Stimulated activated CD4-positive, alpha-beta T cell treated with anti-CD3 and anti-CD28 coated beads, Interleukin-4, amount 100 ng/mL, for 24 hours (primary cell): ENCODE data around the gene TREM2.
A peak's percentile ranks its signal among the peaks of the same experiment; 100 is the strongest.

Experiments used
- DNase-seq: peaks from one replicate; pipeline ENCODE4 v3.0.0-alpha.2; 2020

TREM2 gene

DNA sequence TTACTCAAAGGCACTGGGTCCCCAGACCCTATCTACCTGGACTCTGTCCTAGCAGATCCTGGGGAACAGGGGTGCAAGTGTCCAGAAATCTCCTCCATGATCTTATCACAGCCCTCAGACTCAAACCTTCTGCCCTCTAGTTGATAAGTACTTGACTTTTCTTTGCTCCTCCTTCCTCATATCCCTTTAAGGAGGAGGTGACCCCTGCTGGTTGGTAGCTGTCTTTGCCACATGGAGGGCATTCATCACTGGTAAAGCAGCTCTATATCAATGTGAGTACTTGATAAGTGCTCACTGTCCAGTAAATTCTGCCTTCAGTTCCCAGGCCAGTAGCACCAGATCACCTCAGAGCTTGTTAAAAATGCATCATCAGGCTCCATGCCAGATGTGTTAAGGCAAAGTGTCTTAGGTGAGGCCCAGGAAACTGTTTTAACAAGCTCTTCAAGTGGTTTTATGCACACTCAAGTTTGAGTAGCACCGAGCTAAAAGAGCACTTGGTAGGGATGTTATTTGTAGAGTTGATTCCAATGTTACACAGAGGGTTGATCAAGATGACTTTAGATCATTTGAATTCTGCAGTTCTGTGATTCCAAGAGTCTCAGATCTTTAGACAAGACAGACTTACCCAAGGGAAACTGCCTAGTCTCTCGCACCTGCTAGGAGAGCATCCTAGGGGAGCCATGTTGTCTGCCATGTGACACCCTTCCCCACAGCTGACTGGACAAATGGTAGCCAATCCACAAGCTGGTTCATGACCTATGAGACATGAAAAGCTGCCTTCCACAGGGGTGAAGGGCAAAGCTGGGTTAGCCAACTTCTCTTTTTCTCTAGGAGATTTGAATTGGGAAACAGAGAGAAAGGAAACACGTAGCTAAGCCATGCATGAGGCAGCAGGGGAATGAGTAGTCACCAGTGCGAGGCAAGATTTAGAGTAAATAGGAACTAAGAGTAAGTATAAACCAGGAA is 19.4 kb upstream of the TREM2 start:
- peak; percentile 51 for DNase-seq

DNA sequence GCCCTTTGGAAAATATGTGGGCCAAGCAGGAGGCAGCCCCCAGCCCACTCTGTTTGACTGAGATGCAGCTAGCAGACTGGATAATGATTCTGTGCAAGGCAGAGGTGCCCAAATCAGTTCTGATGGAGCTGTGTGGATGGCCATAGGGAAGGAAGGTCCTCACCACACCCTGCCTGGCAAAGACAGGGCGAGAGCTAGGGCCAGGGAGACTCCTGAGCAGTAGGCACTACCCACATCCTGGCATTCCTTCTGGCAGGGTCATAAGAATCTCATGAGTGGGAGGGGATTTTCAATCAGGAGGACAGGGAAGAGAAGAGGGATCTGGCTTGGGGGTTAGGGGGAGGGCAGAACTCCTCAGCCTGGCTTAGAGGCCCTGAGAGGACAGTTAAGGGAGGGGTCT is 18.6 kb upstream of the TREM2 start:
- no peak for DNase-seq

DNA sequence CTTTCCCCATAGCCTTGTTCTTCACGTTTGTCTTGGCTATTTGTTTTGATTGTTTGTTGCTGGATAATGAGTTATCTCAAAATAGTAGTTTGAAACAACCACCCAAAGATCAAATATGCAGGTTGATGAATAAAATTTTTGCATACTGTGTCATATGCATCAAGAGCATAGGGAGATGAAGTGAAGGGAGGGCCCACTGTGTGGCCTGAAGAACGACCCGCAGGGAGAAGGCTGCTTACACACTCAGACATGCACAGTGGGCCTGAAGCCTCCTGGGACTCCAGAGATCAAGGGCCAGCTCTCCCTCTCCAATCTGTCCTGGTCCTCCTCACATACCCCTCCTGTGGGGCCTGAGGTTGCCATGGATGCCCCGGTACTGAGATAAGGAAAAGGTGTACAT is 16.2 kb upstream of the TREM2 start:
- DNase-seq: no peak

DNA sequence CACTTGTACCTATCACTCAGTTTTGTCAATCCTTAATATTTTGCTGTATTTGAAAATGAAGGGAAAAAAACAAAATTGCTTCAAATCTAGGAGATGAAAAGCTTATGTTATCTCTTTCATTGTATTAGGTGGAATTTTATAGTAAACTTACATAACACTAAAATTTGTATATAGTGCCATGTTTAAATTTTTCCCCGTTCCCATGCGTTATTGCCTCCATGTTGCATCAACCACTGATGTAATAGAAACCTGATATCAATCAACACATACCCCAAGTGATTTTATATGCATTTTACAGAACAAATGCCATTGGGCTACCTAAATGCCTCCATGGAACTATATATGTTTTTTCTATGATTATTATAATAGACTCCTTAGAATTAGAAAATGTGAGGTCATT is 14.8 kb upstream of the TREM2 start:
- no peak for DNase-seq

DNA sequence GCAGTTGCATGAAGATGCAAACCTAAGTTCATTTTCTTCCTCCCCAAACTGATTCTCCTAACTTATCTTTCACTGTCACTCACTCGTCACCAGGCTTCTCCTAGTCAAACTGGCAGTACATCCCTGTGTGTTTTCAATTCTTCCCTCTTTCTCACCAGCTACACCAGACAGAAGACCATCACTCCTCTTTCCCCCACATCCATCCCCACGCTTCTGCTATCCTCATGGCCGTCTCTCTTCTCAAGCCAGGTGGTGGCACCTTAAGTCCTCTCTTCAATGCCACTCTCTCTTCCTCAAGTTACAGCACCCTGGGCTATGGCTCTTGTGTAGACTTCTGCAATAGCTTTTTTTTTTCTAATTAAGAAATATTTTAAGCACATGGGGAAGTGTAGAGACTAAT is 14.4 kb upstream of the TREM2 start:
- DNase-seq: no peak

DNA sequence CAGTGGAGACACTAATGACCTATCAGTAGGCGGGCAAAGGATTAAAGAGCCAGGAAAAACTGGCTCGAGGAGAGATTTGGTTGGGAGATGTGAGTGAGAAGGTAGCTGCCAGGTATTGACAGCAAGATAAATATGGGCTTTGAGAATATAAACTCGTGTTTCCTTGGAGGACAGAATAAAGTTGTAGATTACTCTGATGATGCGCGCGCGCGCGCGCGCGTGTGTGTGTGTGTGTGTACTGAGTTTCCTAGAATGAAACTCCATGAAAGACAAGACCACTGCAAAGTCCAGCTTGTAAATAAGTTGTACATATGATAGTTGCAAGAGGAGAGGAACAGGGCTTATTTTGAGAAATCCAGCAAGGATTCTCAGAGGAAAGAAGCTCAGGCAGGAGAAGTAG is 13.3 kb upstream of the TREM2 start:
- no peak for DNase-seq

DNA sequence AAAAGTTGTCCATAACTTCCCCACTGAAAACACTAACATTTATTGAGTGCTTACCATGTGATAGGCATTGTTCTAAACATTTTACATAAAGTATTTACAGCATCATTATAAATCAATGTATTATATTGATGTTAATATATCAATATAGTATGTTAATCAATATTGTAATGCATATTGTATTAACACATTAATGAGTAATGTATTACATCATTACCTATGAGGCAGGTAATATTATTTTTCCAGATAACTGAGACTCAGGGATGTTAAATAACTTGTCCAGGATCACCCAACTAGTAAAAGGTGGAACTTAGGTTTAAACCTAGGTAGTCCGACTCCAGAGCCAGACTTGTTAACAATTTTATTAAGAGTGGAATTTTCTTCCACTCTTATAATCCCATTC is 12.2 kb upstream of the TREM2 start:
- no peak for DNase-seq

DNA sequence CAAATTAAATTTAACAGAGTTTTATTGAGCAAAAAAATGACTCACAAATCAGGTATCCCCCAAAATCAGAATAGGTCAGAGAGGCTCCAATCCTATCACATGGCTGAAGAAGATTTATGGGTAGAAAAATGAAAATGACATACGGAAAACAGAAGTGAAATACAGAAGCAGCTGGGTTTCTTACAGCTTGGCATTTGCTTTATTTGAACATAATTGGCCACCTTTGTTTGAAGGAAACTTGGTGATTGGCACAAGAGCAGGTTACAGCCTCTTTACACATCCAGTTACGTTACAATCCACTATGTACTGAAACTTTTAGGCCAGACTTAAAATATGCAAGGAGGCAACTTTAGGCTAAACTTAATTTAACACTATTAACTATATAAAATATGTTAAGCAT is 11.7 kb upstream of the TREM2 start:
- no peak for DNase-seq

DNA sequence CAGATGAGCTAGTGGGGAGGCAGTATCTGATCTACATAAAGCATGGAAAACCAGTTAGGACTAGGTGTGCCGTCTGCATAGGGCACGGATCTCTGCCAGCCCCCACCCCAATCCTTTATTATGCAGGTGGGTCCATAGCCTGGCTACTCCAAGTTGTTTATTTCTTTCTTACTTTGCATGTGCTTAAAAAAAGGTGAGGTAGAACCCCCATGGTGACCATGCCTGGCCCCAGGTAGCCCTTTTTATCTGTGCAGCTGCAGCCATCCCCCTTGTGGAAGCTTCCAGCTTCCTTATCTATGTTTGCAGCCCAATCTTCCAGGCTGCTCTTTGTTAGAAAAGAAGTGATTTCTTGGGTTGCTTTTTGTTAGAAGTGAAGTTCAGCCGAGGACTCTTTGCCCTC is 9.0 kb upstream of the TREM2 start:
- no peak for DNase-seq

DNA sequence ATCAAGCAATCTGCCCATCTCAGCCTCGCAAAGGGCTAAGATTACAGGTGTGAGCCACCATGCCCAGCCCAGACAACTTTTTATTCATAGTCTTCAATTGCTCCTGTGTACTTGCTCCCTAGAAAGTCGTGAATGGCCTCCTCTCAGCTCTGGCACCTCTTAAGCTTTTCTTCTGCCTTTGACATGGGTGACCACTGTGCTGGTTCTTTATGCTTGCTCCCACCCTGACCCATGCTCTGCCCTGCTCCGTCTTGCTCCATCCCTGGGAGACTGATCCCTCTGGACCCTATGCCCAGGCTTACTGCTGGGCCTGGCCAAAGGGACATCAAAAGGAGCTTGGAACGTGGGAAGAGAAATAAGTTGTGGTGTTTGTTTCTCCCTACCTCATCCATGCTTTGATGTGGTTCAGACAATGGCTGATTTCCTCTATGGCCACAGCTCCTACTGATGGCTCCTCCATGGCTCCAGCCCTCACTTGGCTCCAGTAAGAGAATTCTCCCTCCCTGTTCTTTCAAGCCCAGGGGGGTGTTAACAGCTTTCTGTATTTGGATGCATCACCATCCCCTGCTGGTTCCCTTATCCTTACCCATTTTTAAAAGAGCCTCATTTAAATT is 7.7 kb upstream of the TREM2 start:
- DNase-seq: no peak

DNA sequence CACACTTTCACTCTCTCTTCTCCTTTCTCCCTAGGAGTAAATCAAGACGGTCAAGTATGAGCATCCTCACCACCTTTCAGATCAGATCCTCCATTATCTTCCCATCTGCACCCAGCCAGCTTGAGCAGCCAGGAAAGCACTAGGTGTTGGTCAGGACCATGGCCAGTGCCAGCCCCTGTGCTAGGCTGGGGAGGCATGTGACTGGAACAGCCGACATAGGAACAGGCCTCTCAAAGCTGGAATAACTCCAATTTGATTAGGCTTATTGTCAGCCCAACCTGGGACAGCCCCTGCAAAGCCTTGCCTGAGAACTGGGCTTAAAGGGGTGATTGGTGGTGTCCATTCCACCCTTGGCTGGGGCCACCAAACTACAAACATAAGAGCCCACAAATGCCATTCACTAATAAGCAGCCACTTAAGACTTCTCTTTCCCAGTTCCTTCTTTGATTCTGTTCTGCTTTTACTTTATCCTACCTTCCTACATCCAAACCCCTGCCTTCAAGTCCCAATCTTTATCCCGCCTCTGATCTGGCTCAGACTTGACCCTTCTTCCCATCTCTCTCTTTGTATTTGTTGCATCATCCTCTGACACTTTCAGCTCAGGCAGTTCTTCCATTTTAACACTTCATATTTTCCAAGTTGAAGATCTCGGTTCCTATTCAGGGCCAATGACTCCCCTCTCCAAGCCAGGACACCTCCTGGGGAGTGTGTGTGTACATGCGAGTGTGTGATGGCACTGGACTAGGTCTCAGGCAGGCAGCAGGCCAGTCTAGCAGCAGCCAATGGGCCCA is 4.5 kb upstream of the TREM2 start:
- no peak for DNase-seq

DNA sequence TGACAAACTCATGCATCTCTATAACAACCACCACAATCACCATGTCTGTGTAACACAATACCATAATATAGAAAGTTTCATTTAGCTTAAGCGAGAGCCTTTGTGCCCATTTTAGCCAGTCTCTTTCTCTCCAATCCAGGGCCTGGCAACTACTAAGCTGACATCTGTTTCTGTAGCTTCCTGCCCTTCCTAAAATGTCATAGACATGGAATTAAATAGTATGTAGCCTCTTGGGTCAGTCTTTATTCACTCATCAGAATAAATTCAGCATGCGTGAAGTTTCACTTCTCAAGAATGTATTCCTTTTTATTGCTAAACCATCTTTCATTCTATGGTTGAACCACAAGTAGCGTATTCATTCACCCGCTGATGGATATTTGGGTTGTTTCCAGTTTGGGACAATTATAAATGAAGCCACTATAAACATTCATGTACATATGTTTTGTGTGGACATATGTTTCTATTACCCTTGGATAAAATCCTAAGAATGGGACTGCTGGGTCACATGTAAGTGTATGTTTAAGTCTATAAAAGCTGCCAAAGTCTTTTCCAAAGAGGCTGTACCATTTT is 1.7 kb upstream of the TREM2 start:
- DNase-seq: no peak

DNA sequence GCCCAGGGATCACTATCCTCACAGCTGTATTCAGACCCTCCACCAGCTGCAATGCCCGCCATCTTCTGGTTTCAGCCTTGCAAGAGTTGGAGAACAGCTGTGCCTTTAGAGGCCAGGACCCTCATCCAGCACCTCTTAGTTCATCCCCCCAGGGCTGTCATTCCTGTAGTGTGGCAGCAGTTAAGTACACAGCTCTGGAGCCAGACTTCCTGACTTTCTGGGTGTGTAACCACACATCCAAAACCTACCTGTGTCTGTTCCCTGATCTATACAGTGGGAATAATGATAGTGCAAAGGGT is 452 bp upstream of the TREM2 start:
- DNase-seq: no peak

DNA sequence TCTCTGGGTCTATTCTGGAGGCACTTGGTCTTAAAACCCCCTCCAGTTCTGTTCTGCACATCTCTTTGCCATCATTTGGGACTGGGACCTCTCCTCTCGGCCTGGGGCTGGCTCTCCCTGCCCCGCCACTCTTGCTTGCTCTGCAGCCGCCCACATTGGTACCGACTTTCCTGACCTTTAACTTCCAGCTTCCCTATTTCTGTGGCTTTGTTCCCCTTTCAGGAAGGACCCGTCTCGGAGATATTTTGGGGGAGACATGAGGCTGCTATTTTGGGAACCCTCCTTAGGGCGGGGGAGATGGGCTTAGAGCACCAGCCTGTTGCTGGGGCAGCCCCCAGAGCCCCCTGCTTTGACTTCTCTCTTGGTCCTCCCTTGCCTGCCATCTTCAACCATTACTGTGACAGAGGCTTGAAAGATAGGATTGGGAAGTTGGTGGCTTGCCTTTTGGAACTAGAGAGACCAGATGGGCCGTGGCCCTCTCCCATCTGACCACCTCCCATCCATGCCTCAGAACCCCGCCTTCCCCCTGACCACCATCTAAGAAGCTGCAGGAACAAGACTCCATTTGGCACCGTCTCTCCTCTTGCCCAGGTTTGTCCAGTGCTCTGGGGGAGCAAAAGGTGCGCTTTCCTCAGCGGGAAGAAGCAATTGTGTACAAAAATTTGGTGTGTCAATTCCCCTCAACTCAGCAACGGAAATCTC is 914 bp downstream of the TREM2 start:
- DNase-seq: no peak

DNA sequence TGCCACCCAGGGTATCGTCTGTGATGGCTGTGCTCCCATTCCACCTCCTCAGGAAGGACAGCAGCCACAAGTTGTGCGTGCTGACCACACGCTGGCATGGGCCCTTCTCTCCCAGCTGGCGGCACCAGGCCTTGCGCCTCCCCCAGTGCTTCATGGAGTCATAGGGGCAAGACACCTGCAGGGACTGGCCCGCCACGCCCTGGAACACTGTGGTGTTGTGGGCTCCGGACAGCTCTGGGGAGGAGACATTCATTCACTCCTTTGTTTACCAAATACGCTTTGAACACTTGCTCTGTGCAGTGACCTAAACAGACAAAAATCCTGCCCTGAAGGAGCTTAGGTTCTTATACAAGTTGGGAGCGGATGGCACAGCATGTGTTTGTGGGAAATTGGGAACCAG is 1.5 kb downstream of the TREM2 start:
- no peak for DNase-seq

DNA sequence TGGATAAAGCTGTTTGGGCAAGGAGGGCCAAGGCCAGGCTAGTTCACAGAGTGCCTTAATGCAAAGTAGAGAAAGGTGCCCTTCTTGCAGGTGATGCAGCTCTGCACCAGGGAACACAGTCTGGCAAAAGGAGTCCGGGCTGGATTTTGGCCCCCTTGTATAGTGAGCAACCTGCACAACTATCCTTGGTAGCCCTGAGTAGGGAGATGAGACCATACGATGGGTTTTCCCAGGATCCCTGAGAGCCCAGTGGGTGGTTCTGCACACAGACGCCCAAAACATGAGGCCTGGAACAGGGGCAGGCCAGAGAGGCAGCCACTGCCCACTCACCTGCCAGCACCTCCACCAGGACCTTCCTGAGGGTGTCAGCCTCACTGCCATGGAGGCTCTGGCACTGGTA is 2.0 kb downstream of the TREM2 start:
- DNase-seq: no peak

DNA sequence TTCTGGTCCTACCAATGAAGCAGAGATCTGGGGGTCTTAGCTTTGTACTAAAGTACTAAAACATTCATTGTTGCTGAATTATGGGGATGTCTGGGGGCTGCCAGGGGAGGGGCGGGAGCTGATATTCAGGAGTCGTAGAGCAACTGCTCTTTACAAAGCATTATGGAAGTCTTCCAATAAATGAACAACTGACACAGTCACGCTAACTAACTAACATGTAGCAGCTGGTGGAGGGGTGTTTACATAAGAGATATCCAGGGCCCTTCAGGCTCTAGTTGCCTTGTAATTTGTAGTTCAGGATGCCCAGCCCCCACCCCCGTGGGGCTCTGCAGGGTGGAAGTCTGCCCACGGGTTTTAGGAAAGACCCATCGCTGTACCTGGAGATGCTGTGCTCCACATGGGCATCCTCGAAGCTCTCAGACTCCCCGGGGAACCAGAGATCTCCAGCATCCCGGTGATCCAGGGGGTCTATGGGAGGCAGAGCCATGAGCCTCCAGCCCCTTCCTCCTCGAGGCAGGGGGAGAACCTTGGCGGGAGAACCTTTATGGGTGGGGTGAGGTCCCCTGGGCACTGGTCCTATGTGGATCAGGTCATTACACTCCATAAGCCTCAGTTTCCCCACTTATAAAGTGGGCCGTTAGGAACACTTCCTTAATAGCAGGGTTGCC is 3.4 kb downstream of the TREM2 start:
- no peak for DNase-seq

DNA sequence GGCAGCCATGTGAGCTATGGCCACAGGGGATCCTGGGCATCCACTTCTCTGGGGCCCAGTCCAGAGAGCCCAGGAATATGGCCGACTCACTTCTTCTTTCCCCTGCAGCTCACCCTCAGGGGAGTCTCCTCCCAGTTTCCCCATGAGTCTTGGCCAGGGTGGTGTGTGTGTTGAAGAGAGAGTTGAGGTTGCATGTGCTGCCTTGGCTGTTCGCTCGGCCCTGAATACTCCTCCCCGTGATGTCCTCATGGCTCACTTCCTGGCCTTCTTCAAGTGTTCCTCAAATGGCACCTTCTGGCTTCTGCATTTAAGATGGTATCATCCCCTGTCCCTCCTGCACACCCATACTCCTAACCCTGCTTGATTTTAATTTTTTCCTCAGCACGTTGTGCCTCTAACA is 5.6 kb downstream of the TREM2 start:
- no peak for DNase-seq

DNA sequence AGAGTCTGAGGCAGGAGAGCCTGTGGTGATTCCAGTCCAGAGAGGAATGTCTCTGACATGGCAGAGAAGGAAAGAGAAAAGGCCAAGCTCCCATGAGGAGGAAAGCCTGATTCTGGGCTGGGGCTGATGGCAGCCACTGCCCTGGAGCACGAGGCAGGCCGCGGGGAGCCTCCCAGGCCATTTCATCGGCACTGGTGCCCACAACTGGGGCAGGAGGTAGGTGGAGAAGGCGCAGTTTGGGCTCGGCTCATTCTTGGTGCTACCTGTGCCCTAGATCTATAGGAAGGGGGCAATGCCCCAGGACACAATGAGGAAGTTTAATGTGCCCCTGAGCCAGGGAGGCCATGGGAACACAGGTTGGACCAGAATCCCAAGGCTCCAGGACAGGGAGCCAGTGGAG is 6.1 kb downstream of the TREM2 start:
- no peak for DNase-seq

DNA sequence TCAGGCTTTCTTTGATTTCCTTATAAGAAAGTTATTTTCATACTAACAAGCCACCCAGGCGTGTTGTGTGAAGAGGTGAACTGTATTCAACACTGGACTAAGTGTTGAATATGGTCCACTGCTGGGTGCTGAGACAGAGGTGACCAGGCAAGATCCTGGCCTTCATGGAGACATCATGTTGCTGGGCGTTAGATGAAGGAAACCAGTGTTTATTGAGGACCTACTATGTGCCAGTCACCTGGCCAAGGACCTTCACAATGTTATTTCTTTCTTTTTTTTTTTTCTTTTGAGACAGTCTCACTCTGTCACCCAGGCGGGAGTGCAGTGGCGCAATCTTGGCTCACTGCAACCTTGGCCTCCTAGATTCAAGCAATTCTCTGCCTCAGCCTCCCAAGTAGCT is 6.9 kb downstream of the TREM2 start:
- DNase-seq: no peak

DNA sequence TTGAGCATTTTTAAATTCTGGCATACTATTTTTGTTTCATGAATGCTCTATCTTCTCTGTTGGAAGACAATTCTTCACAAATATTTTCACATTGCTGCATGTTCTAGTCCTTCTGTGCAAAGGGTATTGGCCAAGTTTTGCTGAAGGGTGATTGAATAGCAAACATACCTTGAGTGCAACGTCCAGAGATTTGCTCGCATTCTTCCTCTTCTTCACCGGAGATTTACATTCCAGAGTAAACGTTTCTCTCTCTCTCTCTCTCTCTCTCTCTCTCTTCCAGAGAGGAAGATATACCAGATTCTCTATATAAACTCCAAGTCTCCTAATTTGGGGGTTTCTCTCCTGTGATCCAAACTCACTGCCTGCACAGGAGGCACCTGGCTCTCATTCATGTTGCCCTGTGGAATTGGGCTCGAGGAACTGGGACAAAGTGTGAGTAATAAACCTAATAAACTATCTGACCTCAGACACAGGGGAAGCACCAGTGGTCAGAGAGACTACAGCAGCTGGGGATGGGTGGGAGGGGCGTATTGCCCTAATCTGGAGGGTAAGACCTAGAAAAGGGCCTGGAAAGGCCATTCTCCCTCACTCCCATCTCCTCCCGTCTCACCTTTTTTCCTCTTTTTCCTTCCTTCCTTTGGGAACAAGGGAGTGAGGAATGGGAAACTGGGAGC is 7.6 kb downstream of the TREM2 start:
- DNase-seq: no peak
